SK-N-SH (cell line): ENCODE results near the gene NAA38. TPM values are rescaled to one million over a fixed set of nuclear protein-coding genes. Genes with fewer than 3 reads are reported as not detected.

Experiments
- CTCF ChIA-PET: fragments of 300-600, 350-600 bp; formaldehyde crosslinking; extraction: SDS; loops from one replicate; lab custom pipeline; 2021; lab: Yijun Ruan, JAX
- POLR2A ChIA-PET: fragments of 350-600 bp; sonication (Branson Sonifier 250); formaldehyde crosslinking; extraction: SDS; loops from one replicate; lab custom pipeline; 2020; ENCODE audit warnings: antibody characterized with exemption, inconsistent platforms; lab: Yijun Ruan, JAX
- DNase-seq: peaks from one replicate; pipeline ENCODE4 v3.0.0; 2012
- H2AFZ ChIP-seq: fragments of 200-600 bp; sonication (generic); 2 replicates; pipeline ENCODE4 v1.8.1; 2016; ENCODE audit warnings: antibody characterized with exemption, mild to moderate bottlenecking, low read depth
- H3F3A ChIP-seq: fragments of 200-600 bp; sonication (generic); replicated peaks from 2 replicates; pipeline ENCODE3; 2016; ENCODE audit warnings: antibody characterized with exemption, mild to moderate bottlenecking; ENCODE audit not compliant: insufficient read depth
- H3K27ac ChIP-seq, 2 experiments: fragments of 200-500 bp in 1 of 2; fragments of 200-600 bp in 1 of 2; sonication (Bioruptor generic) in 1 of 2; sonication (generic), shearing (Covaris generic) in 1 of 2; 2 replicates each; pipeline versions ENCODE4 v1.5.1 to v1.6.1; 2014 to 2016; ENCODE audit warnings: low read depth in 2 of 2, inconsistent platforms in 1 of 2, low read length in 1 of 2, mild to moderate bottlenecking in 1 of 2, mixed read lengths in 1 of 2
- H3K27me3 ChIP-seq: fragments of 200-600 bp; sonication (generic), shearing (Covaris generic); 2 replicates; pipeline ENCODE4 v1.6.1; 2016; ENCODE audit warnings: mixed run types; ENCODE audit not compliant: insufficient read depth
- H3K36me3 ChIP-seq, 2 experiments: fragments of 200-500 bp in 1 of 2; fragments of 200-600 bp in 1 of 2; sonication (Bioruptor generic) in 1 of 2; sonication (generic) in 1 of 2; replicated peaks in 1 of 2; 2 replicates each; pipeline versions ENCODE3 to v1.5.1; 2014 to 2016; ENCODE audit warnings: low read length in 1 of 2, mild to moderate bottlenecking in 1 of 2; ENCODE audit not compliant: insufficient read depth in 2 of 2, control insufficient read depth in 1 of 2
- H3K4me1 ChIP-seq, 2 experiments: fragments of 200-500 bp in 1 of 2; fragments of 200-600 bp in 1 of 2; sonication (Bioruptor generic) in 1 of 2; sonication (generic), shearing (Covaris generic) in 1 of 2; 2 replicates each; pipeline versions ENCODE4 v1.5.1 to v1.6.1; 2014 to 2016; ENCODE audit warnings: low read depth in 1 of 2, low read length in 1 of 2, mixed run types in 1 of 2; ENCODE audit not compliant: insufficient read depth in 2 of 2, control insufficient read depth in 1 of 2
- H3K4me2 ChIP-seq: fragments of 200-600 bp; sonication (generic), shearing (Covaris generic); 2 replicates; pipeline ENCODE4 v1.6.1; 2017; ENCODE audit warnings: mixed run types
- H3K4me3 ChIP-seq, 2 experiments: fragments of 200-500 bp in 1 of 2; fragments of 200-600 bp in 1 of 2; sonication (Bioruptor generic) in 1 of 2; sonication (generic), shearing (Covaris generic) in 1 of 2; 2 replicates each; pipeline versions ENCODE4 v1.5.1 to v1.8.1; 2014 to 2016; ENCODE audit warnings: low read depth in 2 of 2, inconsistent platforms in 1 of 2, low read length in 1 of 2, mild to moderate bottlenecking in 1 of 2, mixed read lengths in 1 of 2, moderate library complexity in 1 of 2
- H3K79me2 ChIP-seq: fragments of 200-600 bp; sonication (generic); 2 replicates; pipeline ENCODE4 v1.8.1; 2017; ENCODE audit warnings: mild to moderate bottlenecking; ENCODE audit not compliant: insufficient read depth
- H3K9ac ChIP-seq: fragments of 200-600 bp; sonication (generic); 2 replicates; pipeline ENCODE4 v1.6.1; 2017; ENCODE audit warnings: mixed run types
- H3K9me2 ChIP-seq: fragments of 200-600 bp; sonication (generic); 2 replicates; pipeline ENCODE4 v1.6.1; 2017; ENCODE audit warnings: mixed run types
- H3K9me3 ChIP-seq: fragments of 200-600 bp; sonication (generic); 2 replicates; pipeline ENCODE4 v1.6.1; 2017; ENCODE audit warnings: mixed run types, mild to moderate bottlenecking, moderate library complexity
- H4K20me1 ChIP-seq: fragments of 200-600 bp; sonication (generic); 2 replicates; pipeline ENCODE4 v1.6.1; 2017; ENCODE audit warnings: mild to moderate bottlenecking, mixed run types; ENCODE audit not compliant: insufficient read depth
- CHD2 ChIP-seq: fragments of 150-350 bp; IDR thresholded peaks from 2 replicates; pipeline ENCODE4 v1.6.1; 2018; ENCODE audit warnings: low read length; ENCODE audit not compliant: partially characterized antibody
- FOXM1 ChIP-seq: IDR thresholded peaks from 2 replicates; pipeline ENCODE4 v1.4.0; 2012; ENCODE audit warnings: low read depth, mild to moderate bottlenecking
- GABPA ChIP-seq: IDR thresholded peaks from 2 replicates; pipeline ENCODE4 v1.4.0; 2012; ENCODE audit warnings: low read depth, mild to moderate bottlenecking
- IRF3 ChIP-seq: fragments of 150-350 bp; IDR thresholded peaks from 2 replicates; pipeline ENCODE4 v1.6.1; 2016; ENCODE audit warnings: mild to moderate bottlenecking, low read depth, low read length
- MAX ChIP-seq: IDR thresholded peaks from 2 replicates; pipeline ENCODE4 v1.4.0; 2012; ENCODE audit warnings: low read depth
- MXI1 ChIP-seq: IDR thresholded peaks from 2 replicates; pipeline ENCODE4 v1.6.1; 2012; ENCODE audit warnings: mild to moderate bottlenecking, low read depth, low read length, improper control_type of control experiment
- NFIC ChIP-seq: IDR thresholded peaks from 2 replicates; pipeline ENCODE4 v1.4.0; 2012; ENCODE audit warnings: borderline replicate concordance
- POLR2AphosphoS5 ChIP-seq: IDR thresholded peaks from 2 replicates; pipeline ENCODE4 v1.6.1; 2012; ENCODE audit warnings: low read depth, low read length
- RAD21 ChIP-seq: IDR thresholded peaks from 2 replicates; pipeline ENCODE4 v1.6.1; 2012; ENCODE audit warnings: mild to moderate bottlenecking, low read length
- RCOR1 ChIP-seq: fragments of 150-350 bp; IDR thresholded peaks from 2 replicates; pipeline ENCODE4 v1.6.1; 2017; ENCODE audit warnings: antibody characterized with exemption, low read length
- REST ChIP-seq: IDR thresholded peaks from 2 replicates; pipeline ENCODE4 v1.6.1; 2012; ENCODE audit warnings: mild to moderate bottlenecking, low read depth, low read length, moderate library complexity
- RXRA ChIP-seq: IDR thresholded peaks from 2 replicates; pipeline ENCODE4 v1.4.0; 2012; ENCODE audit warnings: low read depth, mild to moderate bottlenecking, borderline replicate concordance
- SIN3A ChIP-seq: IDR thresholded peaks from 2 replicates; pipeline ENCODE4 v1.6.1; 2012; ENCODE audit warnings: low read depth, mild to moderate bottlenecking, low read length, moderate library complexity, borderline replicate concordance
- SMC3 ChIP-seq: IDR thresholded peaks from 2 replicates; pipeline ENCODE4 v1.6.1; 2012; ENCODE audit warnings: low read depth, low read length, improper control_type of control experiment
- TAF1 ChIP-seq: IDR thresholded peaks from 2 replicates; pipeline ENCODE4 v1.6.1; 2012; ENCODE audit warnings: low read depth, mild to moderate bottlenecking, low read length, moderate library complexity, borderline replicate concordance
- USF1 ChIP-seq: IDR thresholded peaks from 2 replicates; pipeline ENCODE4 v1.4.0; 2012; ENCODE audit warnings: low read depth, borderline replicate concordance
- USF2 ChIP-seq: fragments of 150-350 bp; IDR thresholded peaks from 2 replicates; pipeline ENCODE4 v1.6.1; 2017; ENCODE audit warnings: antibody characterized with exemption, low read length, low read depth, borderline replicate concordance
- YY1 ChIP-seq: IDR thresholded peaks from 2 replicates; pipeline ENCODE4 v1.4.0; 2012; ENCODE audit warnings: low read depth, mild to moderate bottlenecking
- WGBS: methylation state at CpG from one replicate; pipeline ENCODE4 v1.1.6; 2017; ENCODE audit warnings: low lambda C conversion rate; 5-methylcytosine and 5-hydroxymethylcytosine counted together
- polyA plus RNA-seq, 3 experiments: library from polyadenylated mRNA; depleted of rRNA; stranded (reverse); fragments of >200 nt; gene quantifications; 2 replicates each; pipeline ENCODE4 v1.2.3, GENCODE V29; 2012

NAA38 gene
- polyA plus RNA-seq, 1 of the 3 experiments (the other 2 are of a cell fraction): 202 TPM

GRCh38 chr17:7836596-7837407 is 20.6 kb downstream of the NAA38 start (continued):
- no peak for TF ChIP-seq IRF3
- TF ChIP-seq USF1: peak; percentile 85
- peak; percentile 72; the same call in 1 of the 2 replicates for TF ChIP-seq REST

- Histone ChIP-seq H3K9me2 (no peaks in the 10 kb centered on the region), H3K27me3 (no peaks in the 10 kb centered on the region), H4K20me1 (peaks cover 26% of the 10 kb centered on the region), H2AFZ (peak overlapping the region; percentile 63; the same call in 1 of the 2 replicates), H3K4me2 (peak overlapping the region; percentile 99), H3K9me3 (no peaks in the 10 kb centered on the region), H3K79me2 (peaks cover 41% of the 10 kb centered on the region), H3K9ac (peak overlapping the region; percentile 99), H3F3A (peaks cover 33% of the 10 kb centered on the region), H3K27ac (peak overlapping the region; percentile 98 to 99), H3K4me3 (peak overlapping the region; percentile 90 to 97), H3K4me1 (peaks cover 30 to 35% of the 10 kb centered on the region in 2 experiments), H3K36me3 (peaks cover 5 to 14% of the 10 kb centered on the region in 2 experiments)
- under 1% methylated on average over 47 of the region's 61 CpGs for WGBS
- ChIA-PET POLR2A (interaction anchor here (0.7 to 3.2 kb wide), 8 partner anchors 9 to 287 kb away, joined by 3 to 19 read pairs (median 4); partner anchors contain the start of genes CHD3, CYB5D1, NAA38 and TNFSF12), CTCF (interaction anchor here (0.6 to 6.5 kb wide), 17 partner anchors 8 to 154 kb away, joined by 3 to 79 read pairs (median 7); partner anchors contain the start of genes CYB5D1, DNAH2, NAA38 and TMEM88)
- peak; percentile 55 for DNase-seq
- no peak for TF ChIP-seq GABPA
- TF ChIP-seq SIN3A: no peak
- TF ChIP-seq TAF1: peak; percentile 52; the same call in 1 of the 2 replicates
- TF ChIP-seq USF1: no peak
- TF ChIP-seq FOXM1: no peak
- TF ChIP-seq CHD2: no peak
- no peak for TF ChIP-seq USF2
- no peak for TF ChIP-seq RAD21
- peak; percentile 61; the same call in 1 of the 2 replicates for TF ChIP-seq POLR2AphosphoS5
- TF ChIP-seq RXRA: peak; percentile 63; the same call in 1 of the 2 replicates
- no peak for TF ChIP-seq MXI1
- TF ChIP-seq NFIC: no peak
- TF ChIP-seq YY1: no peak
- TF ChIP-seq SMC3: no peak
- TF ChIP-seq MAX: no peak
- TF ChIP-seq RCOR1: no peak; the same call in 1 of the 2 replicates
- TF ChIP-seq IRF3: no peak
Observed at GRCh38 chr17:7835814-7836595, 21.4 kb downstream of the NAA38 start.
